ENCODE data around the gene NRSN2.
"Not testable (repeated sequence)": the region's sequence is repeated elsewhere in the genome, so short reads cannot be mapped to it uniquely, and the experiment has no call there.

Gene NRSN2

DNA sequence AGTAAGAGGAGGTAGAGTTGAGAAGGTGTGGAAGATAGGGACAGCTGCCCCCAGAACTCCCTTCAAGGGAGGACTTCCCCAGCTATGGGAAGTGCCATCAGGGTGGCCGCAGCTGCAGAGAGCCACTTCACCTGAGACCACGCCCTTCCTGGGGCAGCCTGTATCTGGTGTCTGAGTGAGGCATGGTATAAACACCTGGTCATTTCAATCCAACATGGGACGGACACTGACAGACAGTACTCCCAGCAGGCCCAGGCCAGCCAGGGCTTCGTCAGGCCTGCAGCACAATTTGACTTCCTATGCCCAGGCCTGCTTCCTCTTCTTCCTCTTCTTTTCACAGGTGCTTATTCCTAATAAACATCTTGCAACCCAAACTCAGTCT lies 17.1 kb upstream of the NRSN2 start:
- peaks cover 1 to 8% of the 10 kb centered on the region in 2 donors for H3K36me3 Mint-ChIP-seq
- DNase-seq = no peak
- no peaks in the 10 kb centered on the region for H3K9me3 Mint-ChIP-seq
- ATAC-seq (replicated peaks) = no peak
- H3K4me1 Mint-ChIP-seq = peaks cover 28 to 35% of the 10 kb centered on the region in 2 donors
- peak overlapping the region; percentile 31 for H3K27ac Mint-ChIP-seq
- no peak overlapping the region for H3K4me3 Mint-ChIP-seq
- H3K27me3 Mint-ChIP-seq = no peaks in the 10 kb centered on the region

DNA sequence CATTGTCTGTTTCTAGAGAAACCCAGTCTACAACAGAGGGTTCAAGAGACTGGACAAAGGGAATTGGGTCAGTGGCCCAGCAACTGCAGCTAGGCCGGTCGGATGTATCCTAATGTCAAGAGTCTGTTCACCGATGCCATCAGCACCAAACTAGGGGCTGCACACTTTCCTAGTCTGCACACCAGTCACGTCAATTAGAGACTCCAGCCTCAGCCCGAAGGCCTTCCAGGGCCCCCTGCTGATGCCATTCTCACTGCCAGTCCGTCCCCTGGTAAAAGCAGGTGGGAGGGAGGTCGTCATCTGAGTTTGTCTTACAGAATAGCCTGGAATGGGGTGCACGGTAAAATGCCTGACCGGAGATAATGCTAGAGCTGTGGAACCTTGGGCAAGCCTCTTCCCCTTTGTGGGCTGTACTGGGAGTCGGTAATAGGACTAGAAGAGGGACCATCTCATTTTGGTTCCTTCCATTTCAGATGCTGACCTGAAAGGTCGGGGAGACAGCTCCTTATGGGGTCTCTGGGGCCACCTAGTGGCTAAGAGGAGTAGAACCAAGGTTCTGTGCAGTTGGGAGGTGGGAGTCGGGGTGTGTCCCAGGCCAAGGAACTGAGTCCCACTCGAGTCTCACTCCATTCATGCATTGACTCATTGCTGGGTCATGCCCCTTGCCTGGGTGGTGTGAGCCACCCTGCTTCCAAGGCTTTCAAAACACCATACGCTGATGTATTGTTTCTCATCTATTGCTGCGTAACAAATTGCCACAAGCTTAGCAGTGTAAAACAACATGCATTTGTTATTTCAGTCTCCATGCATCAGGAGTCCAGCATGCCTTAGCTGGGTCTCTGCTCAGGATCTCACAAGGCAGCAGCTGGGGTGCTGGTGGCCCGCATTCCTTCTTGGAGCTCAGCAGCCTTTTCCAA lies 16.4 kb upstream of the NRSN2 start:
- Mint-ChIP-seq H3K27me3 (no peaks in the 10 kb centered on the region), H3K9me3 (no peaks in the 10 kb centered on the region), H3K4me1 (peaks cover 28 to 35% of the 10 kb centered on the region in 2 donors), H3K27ac (peak overlapping the region; percentile 31), H3K4me3 (no peak overlapping the region), H3K36me3 (peaks cover 1 to 8% of the 10 kb centered on the region in 2 donors)
- peak; percentile 66 to 70 for ATAC-seq (replicated peaks)
- DNase-seq = peak; percentile 51

DNA sequence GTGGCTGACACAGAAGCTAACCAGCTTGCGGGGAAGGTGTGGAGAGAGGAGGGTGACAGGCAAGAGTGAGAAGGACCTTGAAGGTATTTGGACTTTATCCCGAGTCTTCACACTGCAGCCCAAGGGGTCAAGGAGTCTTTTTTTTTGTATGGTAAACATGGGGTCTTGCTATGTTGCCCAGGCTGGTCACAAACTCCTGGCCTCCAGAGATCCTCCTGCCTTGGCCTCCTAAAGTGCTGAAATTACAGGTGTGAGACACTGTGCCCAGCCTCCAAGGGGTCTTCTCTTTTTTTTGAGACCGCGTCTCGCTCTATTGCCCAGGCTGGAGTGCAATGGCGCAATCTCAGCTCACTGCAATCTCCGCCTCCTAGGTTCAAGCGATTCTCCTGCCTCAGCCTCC lies 12.3 kb upstream of the NRSN2 start:
- H3K36me3 Mint-ChIP-seq = peaks cover 0 to 4% of the 10 kb centered on the region in 2 donors

DNA sequence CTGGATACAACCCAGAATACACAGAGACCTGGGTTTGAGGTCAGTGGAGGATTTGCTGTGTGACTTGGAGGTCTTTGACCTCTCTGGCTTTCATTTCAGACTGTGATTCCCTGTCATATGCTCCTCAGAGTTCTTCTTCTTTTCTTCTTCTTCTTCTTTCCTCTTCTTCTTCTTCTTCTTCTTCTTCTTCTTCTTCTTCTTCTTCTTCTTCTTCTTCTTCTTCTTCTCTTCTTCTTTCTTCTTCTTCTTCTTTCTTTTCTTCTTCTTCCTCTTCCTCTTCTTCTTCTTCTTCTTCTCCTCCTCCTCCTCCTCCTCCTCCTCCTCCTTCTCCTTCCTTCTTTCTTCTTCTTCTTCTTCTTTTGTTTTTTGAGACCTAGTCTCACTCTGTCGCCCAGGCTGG lies 10.9 kb upstream of the NRSN2 start:
- H3K4me3 Mint-ChIP-seq; H3K36me3 Mint-ChIP-seq; H3K27ac Mint-ChIP-seq; DNase-seq; H3K9me3 Mint-ChIP-seq; H3K27me3 Mint-ChIP-seq; ATAC-seq (replicated peaks): not testable (repeated sequence)
- H3K4me1 Mint-ChIP-seq = peaks cover 13 to 20% of the 10 kb centered on the region in 2 donors

More for the DNA sequence above, 12.3 kb upstream of the NRSN2 start:
- DNase-seq (no peak), ATAC-seq (replicated peaks) (no peak)
- H3K27ac Mint-ChIP-seq = no peak overlapping the region
- no peak overlapping the region for H3K4me3 Mint-ChIP-seq
- peaks cover 22 to 30% of the 10 kb centered on the region in 2 donors for H3K4me1 Mint-ChIP-seq
- no peaks in the 10 kb centered on the region for H3K9me3 Mint-ChIP-seq
- no peaks in the 10 kb centered on the region for H3K27me3 Mint-ChIP-seq

DNA sequence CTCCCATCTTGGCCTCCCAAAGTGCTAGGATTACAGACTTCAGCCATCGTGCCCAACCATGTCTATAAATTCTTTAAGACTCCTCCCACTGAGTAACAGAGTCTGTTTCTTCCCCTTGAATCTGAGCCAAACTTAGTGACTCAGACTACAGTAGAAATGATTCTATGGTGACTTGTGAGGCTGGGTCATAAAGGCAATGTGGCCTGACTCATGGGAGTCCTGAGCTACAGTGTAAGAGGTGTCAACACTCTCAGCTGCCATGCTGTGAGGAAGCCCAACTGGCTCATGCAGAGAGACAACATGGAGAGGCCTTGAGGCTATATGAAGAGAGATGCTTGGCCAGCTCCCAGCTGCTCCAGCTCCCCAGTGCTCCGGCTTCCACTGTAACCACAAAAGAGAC lies 5.2 kb upstream of the NRSN2 start:
- peaks cover 0 to 2% of the 10 kb centered on the region in 2 donors for H3K9me3 Mint-ChIP-seq
- DNase-seq (no peak), ATAC-seq (replicated peaks) (peak; percentile 48 to 65)
- H3K27ac Mint-ChIP-seq = no peak overlapping the region
- no peaks in the 10 kb centered on the region for H3K27me3 Mint-ChIP-seq
- peaks cover 10 to 11% of the 10 kb centered on the region in 2 donors for H3K36me3 Mint-ChIP-seq
- H3K4me1 Mint-ChIP-seq = peaks cover 17 to 20% of the 10 kb centered on the region in 2 donors
- H3K4me3 Mint-ChIP-seq = no peak overlapping the region

DNA sequence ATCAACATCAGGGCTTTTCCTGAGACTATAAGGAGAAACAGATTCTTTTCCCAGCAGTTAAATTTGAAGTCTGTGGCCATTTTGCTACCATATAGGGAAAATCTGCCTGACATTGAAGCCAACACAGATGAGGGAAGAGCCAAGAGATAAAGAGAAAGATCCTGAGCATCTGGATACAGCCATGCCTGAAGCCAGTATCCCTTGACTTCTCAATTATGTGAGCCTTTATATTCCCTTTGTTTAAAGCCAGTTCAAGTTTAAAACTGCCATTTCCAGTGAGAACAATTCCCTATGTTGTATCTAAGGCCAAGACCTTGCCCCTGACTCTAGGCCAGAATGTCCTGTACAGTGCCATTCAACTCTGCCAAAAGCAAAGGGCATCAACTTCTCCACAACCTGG lies 3.8 kb upstream of the NRSN2 start:
- H3K9me3 Mint-ChIP-seq = peaks cover 0 to 2% of the 10 kb centered on the region in 2 donors
- H3K27ac Mint-ChIP-seq = no peak overlapping the region
- DNase-seq = no peak
- ATAC-seq (replicated peaks) = no peak
- H3K27me3 Mint-ChIP-seq = no peaks in the 10 kb centered on the region
- H3K4me3 Mint-ChIP-seq = no peak overlapping the region
- peaks cover 10 to 11% of the 10 kb centered on the region in 2 donors for H3K36me3 Mint-ChIP-seq
- peaks cover 12 to 15% of the 10 kb centered on the region in 2 donors for H3K4me1 Mint-ChIP-seq

DNA sequence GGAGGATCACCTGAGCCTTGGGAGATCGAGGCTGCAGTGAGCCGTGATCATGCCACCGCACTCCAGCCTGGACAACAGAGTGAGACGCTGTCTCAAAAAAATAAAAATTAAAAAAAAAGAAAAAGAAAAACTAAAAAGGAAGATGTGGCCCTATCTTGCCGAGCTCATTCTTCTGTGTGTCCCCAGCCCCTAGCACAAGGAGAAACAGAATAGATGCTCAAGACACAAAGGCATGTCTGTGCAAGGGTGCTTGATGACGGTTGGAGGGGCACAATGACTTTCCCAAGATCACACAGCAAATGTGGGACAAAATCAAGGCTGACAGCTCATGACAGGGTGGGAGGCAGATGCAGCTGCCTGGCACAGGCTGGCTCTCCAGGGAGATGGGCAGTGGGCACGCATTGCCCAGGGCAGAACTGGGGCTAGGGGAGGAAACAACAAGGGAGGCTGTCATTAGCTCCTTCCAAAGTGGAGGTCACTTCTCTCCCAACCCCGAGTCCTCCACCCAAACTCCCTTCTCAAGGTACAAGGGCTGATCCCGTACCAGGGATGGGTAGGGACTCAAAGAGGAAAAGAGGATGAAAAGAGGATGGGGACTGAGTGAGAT lies 775 bp upstream of the NRSN2 start:
- Mint-ChIP-seq H3K27ac (peak overlapping the region; percentile 93), H3K4me1 (peaks cover 11 to 16% of the 10 kb centered on the region in 2 donors)

DNA sequence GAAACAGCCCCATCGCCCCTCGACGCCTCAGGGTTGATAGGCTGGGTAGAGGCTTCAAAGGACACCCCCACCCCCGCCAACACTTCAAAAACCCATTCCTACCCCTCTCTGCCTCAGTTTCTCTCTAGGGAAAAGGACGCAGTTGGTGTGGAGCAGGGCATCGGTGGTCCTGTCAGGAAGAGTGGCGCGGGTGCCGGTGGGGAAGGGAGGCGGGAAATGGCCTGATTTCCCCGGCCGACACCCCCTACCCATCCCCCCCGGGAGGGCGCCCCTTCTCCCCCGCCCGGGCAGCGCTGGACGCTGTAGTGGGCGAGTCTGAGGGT lies 367 bp downstream of the NRSN2 start:
- H3K4me3 Mint-ChIP-seq = peak overlapping the region; percentile 90 to 95
- peaks cover 11 to 16% of the 10 kb centered on the region in 2 donors for H3K4me1 Mint-ChIP-seq
- peaks cover 11 to 13% of the 10 kb centered on the region in 2 donors for H3K36me3 Mint-ChIP-seq
- ATAC-seq (replicated peaks) (peak in 1 of 2 donors; percentile 2), DNase-seq (no peak)
- no peaks in the 10 kb centered on the region for H3K9me3 Mint-ChIP-seq
- peak overlapping the region; percentile 82 for H3K27ac Mint-ChIP-seq
- no peaks in the 10 kb centered on the region for H3K27me3 Mint-ChIP-seq

More for the DNA sequence above, 775 bp upstream of the NRSN2 start:
- Mint-ChIP-seq H3K27me3 (no peaks in the 10 kb centered on the region), H3K36me3 (peaks cover 13 to 14% of the 10 kb centered on the region in 2 donors), H3K4me3 (peak overlapping the region; percentile 90 to 95), H3K9me3 (peaks cover 0 to 2% of the 10 kb centered on the region in 2 donors)
- ATAC-seq (replicated peaks) (no peak), DNase-seq (no peak)

DNA sequence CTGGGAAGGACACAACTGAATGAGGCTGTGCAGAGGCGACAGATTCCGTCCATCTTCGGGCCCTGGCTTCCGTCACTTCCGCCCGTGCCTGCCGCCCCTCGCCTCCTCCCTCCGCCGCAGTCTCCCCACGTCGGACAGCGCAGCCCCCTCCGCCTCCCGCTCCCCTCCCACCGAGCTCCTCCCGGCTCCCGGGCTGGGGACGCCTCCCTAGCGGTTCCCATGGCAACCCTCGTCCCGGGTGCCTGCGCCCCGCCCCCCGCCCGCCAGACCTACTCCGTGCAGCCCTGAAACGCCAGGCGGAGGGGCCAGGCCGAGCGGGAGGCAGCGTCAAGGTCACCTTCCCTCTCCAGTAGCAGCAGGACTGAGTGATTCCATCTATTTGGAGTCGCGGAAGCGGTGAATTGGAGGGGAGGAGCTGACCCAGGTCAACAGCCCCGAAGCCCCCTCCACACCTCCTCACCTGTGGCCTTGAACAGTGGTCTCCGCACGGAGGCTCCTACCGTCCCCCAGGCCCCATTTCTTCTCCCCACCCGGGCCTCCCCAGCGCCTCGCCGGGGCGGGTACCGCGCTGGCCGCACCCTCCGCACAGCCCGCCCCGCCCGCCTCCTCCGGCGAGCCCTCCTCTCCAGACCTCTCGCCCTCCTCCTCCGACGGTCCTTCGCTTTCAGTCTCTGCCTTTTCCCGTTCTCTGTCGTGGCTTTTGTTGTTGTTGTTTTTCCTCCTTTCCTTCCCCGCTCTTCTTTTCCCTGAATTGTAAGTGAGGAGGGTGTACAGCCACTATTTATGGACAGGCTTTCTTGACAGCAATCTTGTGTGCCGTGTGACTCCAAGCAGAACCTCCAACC lies 951 bp downstream of the NRSN2 start:
- H3K4me3 Mint-ChIP-seq = peak overlapping the region; percentile 90 to 95
- peaks cover 11 to 16% of the 10 kb centered on the region in 2 donors for H3K4me1 Mint-ChIP-seq
- H3K36me3 Mint-ChIP-seq = peaks cover 11 to 12% of the 10 kb centered on the region in 2 donors
- no peaks in the 10 kb centered on the region for H3K27me3 Mint-ChIP-seq
- H3K27ac Mint-ChIP-seq = peak overlapping the region; percentile 74
- ATAC-seq (replicated peaks) (peak; percentile 84 to 87), DNase-seq (peak; percentile 73)
- no peaks in the 10 kb centered on the region for H3K9me3 Mint-ChIP-seq

DNA sequence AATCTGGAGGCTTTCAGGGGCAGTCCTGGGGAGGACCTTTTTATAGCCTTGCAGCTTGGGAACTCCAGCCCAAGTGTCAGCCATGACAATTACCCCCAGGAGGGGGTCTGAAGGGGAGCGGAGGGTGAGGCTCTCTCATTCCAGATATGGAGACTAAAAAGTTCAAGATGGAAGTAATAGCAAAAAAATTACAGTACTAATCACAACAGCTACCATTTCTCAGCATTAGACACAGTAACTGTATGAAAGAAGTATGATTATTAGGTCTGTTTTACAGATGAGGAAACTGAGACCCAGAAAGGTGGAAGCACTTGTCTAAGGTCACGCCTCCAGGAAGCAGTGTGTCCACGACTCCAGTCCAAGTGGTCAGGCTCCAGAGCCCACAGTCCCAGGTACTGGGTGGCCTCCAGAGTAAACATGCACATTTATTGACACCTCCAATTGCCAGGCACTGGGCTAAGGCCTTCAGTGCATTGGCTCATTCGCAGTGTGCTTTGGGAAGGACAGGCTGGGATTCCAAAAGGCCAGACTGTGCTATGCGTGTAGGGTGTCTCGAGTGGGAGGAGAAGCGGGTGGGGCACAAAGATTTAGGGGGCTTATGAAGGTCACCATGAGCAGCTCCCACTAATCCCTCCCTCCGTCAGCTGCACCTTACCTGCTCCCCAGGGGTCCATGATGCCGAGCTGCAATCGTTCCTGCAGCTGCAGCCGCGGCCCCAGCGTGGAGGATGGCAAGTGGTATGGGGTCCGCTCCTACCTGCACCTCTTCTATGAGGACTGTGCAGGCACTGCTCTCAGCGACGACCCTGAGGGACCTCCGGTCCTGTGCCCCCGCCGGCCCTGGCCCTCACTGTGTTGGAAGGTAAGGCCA lies 2.3 kb downstream of the NRSN2 start:
- Mint-ChIP-seq H3K9me3 (no peaks in the 10 kb centered on the region), H3K27ac (no peak overlapping the region), H3K4me1 (peaks cover 11 to 17% of the 10 kb centered on the region in 2 donors), H3K4me3 (no peak overlapping the region), H3K36me3 (peaks cover 11 to 15% of the 10 kb centered on the region in 2 donors), H3K27me3 (no peaks in the 10 kb centered on the region)
- DNase-seq (no peak), ATAC-seq (replicated peaks) (no peak)

DNA sequence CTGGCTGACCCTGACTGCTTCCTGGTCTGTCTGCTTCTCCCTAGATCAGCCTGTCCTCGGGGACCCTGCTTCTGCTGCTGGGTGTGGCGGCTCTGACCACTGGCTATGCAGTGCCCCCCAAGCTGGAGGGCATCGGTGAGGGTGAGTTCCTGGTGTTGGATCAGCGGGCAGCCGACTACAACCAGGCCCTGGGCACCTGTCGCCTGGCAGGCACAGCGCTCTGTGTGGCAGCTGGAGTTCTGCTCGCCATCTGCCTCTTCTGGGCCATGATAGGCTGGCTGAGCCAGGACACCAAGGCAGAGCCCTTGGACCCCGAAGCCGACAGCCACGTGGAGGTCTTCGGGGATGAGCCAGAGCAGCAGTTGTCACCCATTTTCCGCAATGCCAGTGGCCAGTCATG lies 6.3 kb downstream of the NRSN2 start:
- peaks cover 8% of the 10 kb centered on the region in 2 donors for H3K36me3 Mint-ChIP-seq
- H3K4me3 Mint-ChIP-seq = no peak overlapping the region
- ATAC-seq (replicated peaks) (no peak), DNase-seq (no peak)
- H3K27me3 Mint-ChIP-seq = no peaks in the 10 kb centered on the region
- H3K9me3 Mint-ChIP-seq = no peaks in the 10 kb centered on the region
- H3K27ac Mint-ChIP-seq = no peak overlapping the region
- H3K4me1 Mint-ChIP-seq = peaks cover 3 to 14% of the 10 kb centered on the region in 2 donors

DNA sequence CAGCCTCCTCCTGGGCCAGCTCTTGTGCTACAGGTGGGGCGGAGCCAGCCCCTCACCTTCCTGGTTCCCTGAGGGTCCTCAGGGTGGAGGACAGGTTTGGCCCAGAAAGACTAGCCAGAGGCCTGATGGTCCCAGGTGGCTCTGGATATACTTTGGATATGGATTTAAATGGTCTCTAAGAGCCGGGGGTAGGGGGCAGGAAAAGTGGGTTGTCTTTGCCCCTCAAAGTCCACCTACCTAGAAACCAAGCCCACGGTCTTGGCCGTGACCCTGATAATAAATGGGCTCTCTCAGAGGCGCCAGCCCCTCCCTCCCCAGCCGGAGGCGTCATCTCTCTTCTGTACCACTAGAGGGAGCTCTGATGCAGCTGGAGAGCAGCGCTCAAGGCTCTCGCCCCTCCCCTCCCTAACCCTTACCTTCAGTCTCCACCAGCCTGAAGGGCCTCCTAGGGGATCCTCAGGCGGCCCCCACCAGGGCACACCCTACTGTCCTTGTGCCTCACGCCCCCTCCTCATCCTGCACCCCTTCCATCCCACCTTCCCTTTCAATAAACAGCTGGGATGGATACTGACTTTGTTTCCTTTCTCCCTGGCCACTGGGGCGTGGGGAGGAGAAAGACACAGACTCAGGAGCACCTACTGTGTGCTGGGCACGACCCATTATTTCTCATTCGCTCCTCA lies 7.5 kb downstream of the NRSN2 start:
- H3K27ac Mint-ChIP-seq = no peak overlapping the region

DNA sequence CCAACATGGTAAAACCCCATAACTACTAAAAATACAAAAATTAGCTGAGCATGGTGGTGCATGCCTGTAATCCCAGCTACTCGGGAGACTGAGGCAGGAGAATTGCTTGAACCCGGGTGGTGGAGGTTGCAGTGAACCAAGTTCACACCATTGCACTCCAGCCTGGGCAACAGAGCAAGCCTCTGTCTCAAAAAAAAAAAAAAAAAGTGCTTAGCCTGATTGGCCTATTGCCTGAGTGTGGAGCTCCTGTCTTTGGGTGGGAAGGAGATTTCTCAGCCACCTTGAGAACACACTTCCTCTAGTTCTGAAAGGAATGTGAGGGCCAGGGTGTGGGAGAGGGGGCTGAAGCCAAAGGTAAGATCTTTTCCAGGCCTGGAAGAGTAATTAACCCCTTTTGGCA lies 9.2 kb downstream of the NRSN2 start:
- ATAC-seq (replicated peaks); H3K9me3 Mint-ChIP-seq; H3K27me3 Mint-ChIP-seq; H3K27ac Mint-ChIP-seq; H3K4me3 Mint-ChIP-seq; DNase-seq; H3K36me3 Mint-ChIP-seq: not testable (repeated sequence)
- peaks cover 2 to 12% of the 10 kb centered on the region in 2 donors for H3K4me1 Mint-ChIP-seq

More for the DNA sequence above, 7.5 kb downstream of the NRSN2 start:
- peaks cover 5 to 8% of the 10 kb centered on the region in 2 donors for H3K36me3 Mint-ChIP-seq
- H3K4me1 Mint-ChIP-seq = peaks cover 0 to 9% of the 10 kb centered on the region in 2 donors
- DNase-seq (peak; percentile 69), ATAC-seq (replicated peaks) (peak; percentile 98 to 99)
- H3K9me3 Mint-ChIP-seq = no peaks in the 10 kb centered on the region
- H3K4me3 Mint-ChIP-seq = no peak overlapping the region
- no peaks in the 10 kb centered on the region for H3K27me3 Mint-ChIP-seq

Data from stimulated activated naive B cell treated with anti-CD40 and anti-IgM and Interleukin-4, amounts not matched to agents 10 μg/mL and 1 μg/mL and 100 μg/mL, for 72 hours (primary cell).